ENCODE results near the gene ABCA4. TPM values are rescaled to one million over a fixed set of nuclear protein-coding genes. Genes with fewer than 3 reads are reported as not detected.

Gene ABCA4
- total and polyA plus RNA-seq, 2 of the 8 experiments (the other 6 are each of a cell fraction or from before 2014, with no cell fraction given) = 0.06 TPM; not detected in 1

- peaks cover 2% of the 10 kb centered on the region; the same call in 1 of the 2 replicates for H3K23me2 ChIP-seq (ENCODE audit: low read depth, low read length)
- H3K4me3 ChIP-seq (ENCODE audit: extremely low read depth in 1 of 4, insufficient read depth in 2 of 4, low read depth in 3 of 4, low read length in 4 of 4) = no peak overlapping the region
- no peaks in the 10 kb centered on the region for H3K9me3 ChIP-seq (ENCODE audit: insufficient read depth in 2 of 2, low read depth in 1 of 2, low read length in 1 of 2)
- no peak overlapping the region for H3K14ac ChIP-seq (ENCODE audit: insufficient read length)
- no peak overlapping the region for H3K23ac ChIP-seq (ENCODE audit: insufficient read length)
- no peak for TF ChIP-seq TBP (IDR thresholded peaks at IDR 0.05; ENCODE audit: low read depth, low read length)
- TF ChIP-seq BRCA1 (IDR thresholded peaks at IDR 0.05; ENCODE audit: low read depth, low read length) = no peak
- TF ChIP-seq GTF2F1 (IDR thresholded peaks at IDR 0.05; ENCODE audit: borderline replicate concordance, low read depth, low read length) = no peak
- TF ChIP-seq MAFK (IDR thresholded peaks at IDR 0.05; ENCODE audit: low read depth, low read length) = no peak
- no peak for TF ChIP-seq MAX (IDR thresholded peaks at IDR 0.05)
- no peak for TF ChIP-seq SP4 (IDR thresholded peaks at IDR 0.05; ENCODE audit: low read length)
- no peak for TF ChIP-seq POLR2A (IDR thresholded peaks at IDR 0.05; ENCODE audit: control extremely low read depth in 1 of 2, low read depth in 2 of 2, low read length in 2 of 2)
- no peak for TF ChIP-seq ATF3 (IDR thresholded peaks at IDR 0.05; ENCODE audit: insufficient read depth, low read depth, low read length)
- no peak for TF ChIP-seq RXRA (IDR thresholded peaks at IDR 0.05; ENCODE audit: insufficient read depth, low read depth, low read length)
- no peak for TF ChIP-seq SP2 (IDR thresholded peaks at IDR 0.05; ENCODE audit: low read length)
- TF ChIP-seq HDAC2 (IDR thresholded peaks at IDR 0.05; ENCODE audit: borderline replicate concordance in 1 of 2, low read depth in 2 of 2, low read length in 2 of 2) = no peak
- no peak overlapping the region; a peak in 1 of 4 replicates for H3K4me2 ChIP-seq (ENCODE audit: insufficient read depth in 1 of 2, low read depth in 2 of 2, low read length in 2 of 2)
- H2BK120ac ChIP-seq (replicated peaks; ENCODE audit: low read depth, low read length) = no peak overlapping the region
- H4K91ac ChIP-seq (replicated peaks; ENCODE audit: insufficient read length, low read length) = no peak overlapping the region
- POLR2A ChIA-PET (ENCODE audit: partially characterized antibody) = no interaction called here
- H3K18ac ChIP-seq (ENCODE audit: extremely low read depth, low read length) = no peak overlapping the region
- H4K8ac ChIP-seq (ENCODE audit: extremely low read depth, insufficient read depth, low read length) = no peak overlapping the region; the same call in 1 of the 2 replicates
- H3K27me3 ChIP-seq (replicated peaks in 1 of 4; ENCODE audit: control insufficient read depth in 3 of 4, extremely low read depth in 1 of 4, insufficient read depth in 3 of 4, low read length in 3 of 4) = peaks cover 0 to 18% (median 10%) of the 10 kb centered on the region in 4 experiments; a peak in 4 of 7 replicates
- no peak overlapping the region for H3K4ac ChIP-seq (replicated peaks; ENCODE audit: insufficient read length, low read depth, low read length)
- no peak overlapping the region for H3K9ac ChIP-seq (replicated peaks in 1 of 4; ENCODE audit: extremely low read depth in 1 of 4, low read depth in 3 of 4, low read length in 3 of 4)
- H2AK5ac ChIP-seq (ENCODE audit: low read depth, low read length) = no peak overlapping the region
- H2BK20ac ChIP-seq (ENCODE audit: low read length) = no peak overlapping the region
- no peak for FAIRE-seq
- H2BK5ac ChIP-seq (ENCODE audit: low read depth, low read length) = no peak overlapping the region
- H2BK12ac ChIP-seq (ENCODE audit: low read depth, low read length) = no peak overlapping the region
- H3K79me1 ChIP-seq (ENCODE audit: low read depth, low read length) = no peaks in the 10 kb centered on the region
- H4K20me1 ChIP-seq (replicated peaks in 1 of 2; ENCODE audit: control insufficient read depth in 1 of 2, insufficient read depth in 2 of 2, low read length in 2 of 2) = no peaks in the 10 kb centered on the region
- no peak overlapping the region for H3K56ac ChIP-seq (replicated peaks; ENCODE audit: insufficient read length, low read depth, low read length)
- H3K36me3 ChIP-seq (ENCODE audit: control insufficient read depth in 2 of 4, insufficient read depth in 4 of 4, low read length in 3 of 4) = no peaks in the 10 kb centered on the region
- H2AFZ ChIP-seq (ENCODE audit: low read length) = no peak overlapping the region
- CTCF ChIA-PET (ENCODE audit: partially characterized antibody) = interaction anchor here (1.0 to 38.0 kb wide), 6 partner anchors 9 to 320 kb away, joined by 3 to 807 read pairs (median 25); no protein-coding TSS in a partner anchor
- H3K27ac ChIP-seq (ENCODE audit: low read depth, low read length) = no peak overlapping the region
- 85% methylated on average over 6 of the region's 6 CpGs; no CpG with 5 or more reads in 1 of the 2 experiments for WGBS, 2 experiments (ENCODE audit: extremely low coverage in 1 of 2, insufficient coverage in 1 of 2, insufficient read length in 1 of 2, insufficient replicate concordance in 2 of 2, low coverage in 1 of 2, low lambda C conversion rate in 2 of 2, missing lambda C conversion rate in 1 of 2)
- no peak overlapping the region for H2BK15ac ChIP-seq (ENCODE audit: low read length)
- no peak for DNase-seq (ENCODE audit: low read depth in 1 of 2, low spot score in 2 of 2)
- H3K79me2 ChIP-seq (ENCODE audit: control insufficient read depth in 1 of 2, insufficient read depth in 2 of 2, low read length in 2 of 2) = no peaks in the 10 kb centered on the region
- no peak overlapping the region for H4K5ac ChIP-seq (ENCODE audit: insufficient read length, low read depth, low read length)
- peaks cover 6 to 28% (median 18%) of the 10 kb centered on the region in 4 experiments for H3K4me1 ChIP-seq (replicated peaks in 1 of 4; ENCODE audit: control insufficient read depth in 3 of 4, insufficient read depth in 4 of 4, low read length in 3 of 4)
Measured at GRCh38 chr1:94014635-94015488, 106.1 kb downstream of the ABCA4 start.
